ENCODE results near the gene CYB561.

DNA sequence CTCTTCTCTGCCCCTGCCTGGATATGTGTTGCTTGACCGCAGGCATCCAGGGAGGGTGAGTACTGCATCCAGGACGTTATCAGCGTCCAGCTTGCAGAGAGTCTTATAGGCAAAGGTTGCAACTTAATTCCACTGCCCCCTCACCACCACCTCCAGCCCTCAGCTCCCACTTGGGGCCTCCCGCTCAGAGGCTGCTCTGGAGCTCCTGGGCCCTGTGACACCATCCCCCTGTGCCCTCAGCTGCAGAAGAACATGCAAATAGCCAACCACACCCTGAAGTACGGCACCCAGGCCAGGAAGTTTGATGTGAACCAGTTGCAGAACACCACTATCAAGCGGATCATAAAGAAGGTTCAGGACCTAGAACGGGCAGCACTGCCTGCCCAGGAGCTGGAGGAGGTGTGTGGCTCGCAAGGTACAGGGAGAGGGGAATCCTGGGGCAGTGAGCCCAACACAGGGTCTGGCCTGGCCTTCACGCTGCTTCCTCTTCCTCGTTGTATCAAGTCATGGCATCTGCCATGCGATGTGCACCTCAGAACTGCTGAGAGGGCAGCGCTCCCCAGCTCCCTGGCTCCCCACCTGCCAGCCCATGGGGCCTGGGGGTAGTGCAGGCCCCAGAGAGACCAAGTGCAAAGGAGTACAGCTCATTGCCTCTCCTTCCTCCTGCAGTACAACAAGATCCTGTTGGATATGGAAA is 40.4 kb upstream of the CYB561 start:
- TF ChIP-seq FOXM1 (IDR thresholded peaks at IDR 0.05; ENCODE audit: borderline replicate concordance) (no peak), BHLHE40 (IDR thresholded peaks at IDR 0.05; ENCODE audit: borderline replicate concordance) (no peak), ZNF384 (IDR thresholded peaks at IDR 0.05) (no peak), CTBP1 (IDR thresholded peaks at IDR 0.05; ENCODE audit: borderline replicate concordance) (no peak), FOXA1 (IDR thresholded peaks at IDR 0.05) (no peak), SP1 (IDR thresholded peaks at IDR 0.05) (no peak), ELF4 (IDR thresholded peaks at IDR 0.05) (no peak), NFRKB (IDR thresholded peaks at IDR 0.05) (no peak), LEF1 (IDR thresholded peaks at IDR 0.05; ENCODE audit: borderline replicate concordance) (no peak), ARNT (IDR thresholded peaks at IDR 0.05) (no peak), SUZ12 (IDR thresholded peaks at IDR 0.05) (no peak), TARDBP (IDR thresholded peaks at IDR 0.05) (no peak), FOXK2 (IDR thresholded peaks at IDR 0.05) (no peak)
- TF ChIP-seq, protein P1, sequence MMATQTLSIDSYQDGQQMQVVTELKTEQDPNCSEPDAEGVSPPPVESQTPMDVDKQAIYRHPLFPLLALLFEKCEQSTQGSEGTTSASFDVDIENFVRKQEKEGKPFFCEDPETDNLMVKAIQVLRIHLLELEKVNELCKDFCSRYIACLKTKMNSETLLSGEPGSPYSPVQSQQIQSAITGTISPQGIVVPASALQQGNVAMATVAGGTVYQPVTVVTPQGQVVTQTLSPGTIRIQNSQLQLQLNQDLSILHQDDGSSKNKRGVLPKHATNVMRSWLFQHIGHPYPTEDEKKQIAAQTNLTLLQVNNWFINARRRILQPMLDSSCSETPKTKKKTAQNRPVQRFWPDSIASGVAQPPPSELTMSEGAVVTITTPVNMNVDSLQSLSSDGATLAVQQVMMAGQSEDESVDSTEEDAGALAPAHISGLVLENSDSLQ (IDR thresholded peaks at IDR 0.05): no peak

Data from HEK293T (cell line).